ENCODE measurements around the gene ACAD11.
"Not testable (repeated sequence)": the region's sequence is repeated elsewhere in the genome, so short reads cannot be mapped to it uniquely, and the experiment has no call there.

The ACAD11 gene

GRCh38 chr3:132597660-132598059 is 61.9 kb downstream of the ACAD11 start:
- DNase-seq: no peak

- DNase-seq: no peak
Observed at GRCh38 chr3:132596816-132597433, 62.7 kb downstream of the ACAD11 start, which contains the start of gene ACKR4. Gene ACKR4 (plus strand): TSS chr3:132597270. CDS start chr3:132600398, 3,128 bp downstream.

- no peak for DNase-seq
Observed at GRCh38 chr3:132596326-132596725, 63.3 kb downstream of the ACAD11 start.

- DNase-seq: peak; percentile 23
Observed at GRCh38 chr3:132595014-132595413, 64.6 kb downstream of the ACAD11 start.

GRCh38 chr3:132594498-132594897 is 65.1 kb downstream of the ACAD11 start:
- DNase-seq: no peak

GRCh38 chr3:132593947-132594323 is 65.7 kb downstream of the ACAD11 start:
- DNase-seq: no peak

- DNase-seq: no peak
Observed at GRCh38 chr3:132593241-132593946, 66.2 kb downstream of the ACAD11 start.

GRCh38 chr3:132592216-132592615 is 67.4 kb downstream of the ACAD11 start:
- DNase-seq: no peak

- DNase-seq: no peak
Observed at GRCh38 chr3:132587401-132587800, 72.2 kb downstream of the ACAD11 start.

- no peak for DNase-seq
Observed at GRCh38 chr3:132573797-132574211, 85.8 kb downstream of the ACAD11 start.

GRCh38 chr3:132570016-132570415 is 89.6 kb downstream of the ACAD11 start:
- DNase-seq: no peak

- DNase-seq: no peak
Observed at GRCh38 chr3:132569580-132569979, 90.0 kb downstream of the ACAD11 start.

GRCh38 chr3:132569153-132569552 is 90.5 kb downstream of the ACAD11 start:
- DNase-seq: no peak

- DNase-seq: no peak
Observed at GRCh38 chr3:132568422-132568821, 91.2 kb downstream of the ACAD11 start.

GRCh38 chr3:132564070-132564465 is 95.5 kb downstream of the ACAD11 start:
- DNase-seq: no peak

GRCh38 chr3:132563420-132564069 is 96.1 kb downstream of the ACAD11 start:
- no peak for DNase-seq

- no peak for DNase-seq
Observed at GRCh38 chr3:132561003-132561402, 98.6 kb downstream of the ACAD11 start.

- no peak for DNase-seq
Observed at GRCh38 chr3:132556508-132557159, 103.0 kb downstream of the ACAD11 start.

- not testable (repeated sequence) for DNase-seq
Observed at GRCh38 chr3:132556036-132556386, 103.6 kb downstream of the ACAD11 start.

GRCh38 chr3:132555306-132556035 is 104.1 kb downstream of the ACAD11 start:
- no peak for DNase-seq

GRCh38 chr3:132554437-132554836 is 105.2 kb downstream of the ACAD11 start:
- no peak for DNase-seq

- DNase-seq: no peak
Observed at GRCh38 chr3:132553826-132554225, 105.8 kb downstream of the ACAD11 start.
